Measurements from ENCODE around the gene EEF1A2. TPM values are rescaled to one million over a fixed set of nuclear protein-coding genes. Genes with fewer than 3 reads are reported as not detected.

Gene EEF1A2
- total RNA-seq, 2 experiments from 2014 or later, result 0.12 to 0.17 TPM

- no peak for DNase-seq
- ChIA-PET CTCF (interaction anchor here (1.5 kb wide), 1 partner anchor 70 kb away, joined by 3 read pairs; no protein-coding TSS in a partner anchor), POLR2A (no interaction called here)
- no peaks in the 10 kb centered on the region for H3K27me3 Mint-ChIP-seq
- peaks cover 10% of the 10 kb centered on the region for H3K4me1 Mint-ChIP-seq
- no peaks in the 10 kb centered on the region for H3K9me3 Mint-ChIP-seq
- H3K27ac Mint-ChIP-seq, result no peak overlapping the region
- no peaks in the 10 kb centered on the region for H3K36me3 Mint-ChIP-seq (ENCODE audit: low read depth)
- no peak overlapping the region for H3K4me3 Mint-ChIP-seq
Observed at GRCh38 chr20:63541371-63541770, 42.5 kb upstream of the EEF1A2 start.

- Mint-ChIP-seq H3K27me3 (no peaks in the 10 kb centered on the region), H3K9me3 (no peaks in the 10 kb centered on the region), H3K4me1 (peaks cover 12% of the 10 kb centered on the region), H3K4me3 (no peak overlapping the region), H3K36me3 (ENCODE audit: low read depth) (no peaks in the 10 kb centered on the region), H3K27ac (peak overlapping the region; percentile 31)
- ChIA-PET POLR2A (no interaction called here), CTCF (interaction anchor here (1.5 kb wide), 1 partner anchor 71 kb away, joined by 3 read pairs; no protein-coding TSS in a partner anchor)
- no peak for DNase-seq
Observed at GRCh38 chr20:63540417-63541186, 41.7 kb upstream of the EEF1A2 start.

DNA sequence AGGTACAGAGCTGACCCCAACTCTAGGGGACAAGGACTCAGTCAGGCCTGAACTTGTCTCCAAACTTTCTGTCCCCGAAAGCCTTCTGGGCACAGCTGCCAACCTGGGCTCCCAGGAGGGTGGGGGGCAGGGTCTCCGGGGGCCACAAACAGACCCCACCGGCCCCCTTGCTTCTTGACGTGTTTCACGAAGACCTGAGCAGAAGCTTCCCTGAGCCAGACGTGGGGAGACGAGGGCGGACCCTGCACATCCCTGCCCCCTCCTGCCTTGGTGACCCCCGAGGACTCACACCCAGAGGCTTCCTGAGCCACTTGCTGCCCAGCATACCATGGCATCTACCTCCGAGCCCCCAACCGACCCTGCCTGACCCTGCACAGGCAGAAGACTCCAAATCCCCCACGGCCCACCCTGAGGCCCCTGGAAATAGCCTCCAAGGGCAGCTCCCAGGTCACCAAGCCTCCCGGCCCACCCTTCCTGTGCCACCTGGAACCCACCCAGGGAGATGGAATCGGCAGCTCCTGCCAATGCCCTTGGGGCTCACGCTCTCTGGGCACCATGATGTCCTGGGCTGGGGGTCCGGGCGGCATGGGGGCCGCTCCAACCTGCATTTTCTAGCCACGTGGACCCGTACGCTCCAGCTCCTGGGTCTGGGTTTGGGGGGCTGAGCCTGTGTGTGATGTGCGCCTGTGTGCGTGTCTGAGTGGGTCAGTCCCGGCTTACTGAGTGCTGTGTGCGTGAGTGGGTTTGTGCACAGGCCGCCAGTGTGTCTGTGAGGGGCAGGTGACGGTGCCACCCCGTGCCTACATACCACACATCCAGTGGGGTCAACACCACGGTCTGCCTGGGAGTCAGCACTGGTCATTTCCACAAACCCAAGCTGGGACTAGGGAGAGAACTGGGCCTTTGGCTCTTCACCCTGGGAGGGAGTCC is 40.8 kb upstream of the EEF1A2 start:
- Mint-ChIP-seq H3K9me3 (no peaks in the 10 kb centered on the region), H3K27me3 (no peaks in the 10 kb centered on the region), H3K27ac (peak overlapping the region; percentile 64), H3K4me1 (peaks cover 12% of the 10 kb centered on the region), H3K36me3 (ENCODE audit: low read depth) (no peaks in the 10 kb centered on the region), H3K4me3 (no peak overlapping the region)
- CTCF ChIA-PET, result interaction anchor here (0.7 to 4.2 kb wide), 7 partner anchors 12 to 440 kb away, joined by 3 to 41 read pairs (median 10); partner anchors contain the start of genes FNDC11, PRPF6 and SAMD10
- DNase-seq, result no peak
- POLR2A ChIA-PET, result no interaction called here

GRCh38 chr20:63539092-63539430 is 40.2 kb upstream of the EEF1A2 start:
- ChIA-PET POLR2A (no interaction called here), CTCF (interaction anchor here (0.5 to 4.2 kb wide), 13 partner anchors 7 to 583 kb away, joined by 3 to 41 read pairs (median 6); partner anchors contain the start of genes FNDC11, PRPF6 and SAMD10)
- peak overlapping the region; percentile 19 for H3K27ac Mint-ChIP-seq
- H3K36me3 Mint-ChIP-seq (ENCODE audit: low read depth), result no peaks in the 10 kb centered on the region
- H3K9me3 Mint-ChIP-seq, result no peaks in the 10 kb centered on the region
- peaks cover 12% of the 10 kb centered on the region for H3K4me1 Mint-ChIP-seq
- no peaks in the 10 kb centered on the region for H3K27me3 Mint-ChIP-seq
- no peak for DNase-seq
- no peak overlapping the region for H3K4me3 Mint-ChIP-seq

- Mint-ChIP-seq H3K9me3 (no peaks in the 10 kb centered on the region), H3K4me1 (peaks cover 12% of the 10 kb centered on the region), H3K4me3 (peak overlapping the region; percentile 70), H3K27ac (peak overlapping the region; percentile 90), H3K27me3 (no peaks in the 10 kb centered on the region), H3K36me3 (ENCODE audit: low read depth) (no peaks in the 10 kb centered on the region)
- ChIA-PET CTCF (interaction anchor here (0.5 to 4.2 kb wide), 36 partner anchors 8 to 747 kb away, joined by 3 to 41 read pairs (median 6); partner anchors contain the start of genes ARFRP1, FNDC11, GMEB2 and HELZ2), POLR2A (no interaction called here)
- DNase-seq, result no peak
Observed at GRCh38 chr20:63538204-63539091, 39.6 kb upstream of the EEF1A2 start.

- H3K4me3 Mint-ChIP-seq, result peak overlapping the region; percentile 70
- peaks cover 12% of the 10 kb centered on the region for H3K4me1 Mint-ChIP-seq
- DNase-seq, result peak; percentile 94
- H3K9me3 Mint-ChIP-seq, result no peaks in the 10 kb centered on the region
- H3K36me3 Mint-ChIP-seq (ENCODE audit: low read depth), result no peaks in the 10 kb centered on the region
- CTCF ChIA-PET, result interaction anchor here (0.6 to 4.2 kb wide), 59 partner anchors 8 to 748 kb away, joined by 3 to 41 read pairs (median 4); partner anchors contain the start of genes ARFRP1, FNDC11, GMEB2 and HELZ2
- H3K27me3 Mint-ChIP-seq, result no peaks in the 10 kb centered on the region
- peak overlapping the region; percentile 90 for H3K27ac Mint-ChIP-seq
- POLR2A ChIA-PET, result no interaction called here
Observed at GRCh38 chr20:63537525-63538203, 38.8 kb upstream of the EEF1A2 start.

GRCh38 chr20:63536997-63537524 is 38.2 kb upstream of the EEF1A2 start, which contains the start of gene PTK6:
Gene PTK6, minus strand, starts transcription at chr20:63537376. Its CDS starts 62 bp downstream, at chr20:63537314.
- H3K9me3 Mint-ChIP-seq, result no peaks in the 10 kb centered on the region
- H3K4me3 Mint-ChIP-seq, result peak within 1 kb of the TSS; percentile 70
- ChIA-PET POLR2A (no interaction called here), CTCF (interaction anchor here (0.6 to 4.2 kb wide), 56 partner anchors 8 to 749 kb away, joined by 3 to 41 read pairs (median 4); partner anchors contain the start of genes ARFRP1, FNDC11, GMEB2 and HELZ2)
- H3K36me3 Mint-ChIP-seq (ENCODE audit: low read depth), result no peaks in the 10 kb centered on the region
- H3K27me3 Mint-ChIP-seq, result no peaks in the 10 kb centered on the region
- H3K4me1 Mint-ChIP-seq, result peaks cover 12% of the 10 kb centered on the region
- peak within 1 kb of the TSS; percentile 90 for H3K27ac Mint-ChIP-seq
- peak; percentile 43 for DNase-seq

GRCh38 chr20:63536241-63536977 is 37.5 kb upstream of the EEF1A2 start:
- Mint-ChIP-seq H3K36me3 (ENCODE audit: low read depth) (no peaks in the 10 kb centered on the region), H3K9me3 (no peaks in the 10 kb centered on the region), H3K27me3 (no peaks in the 10 kb centered on the region), H3K4me1 (peaks cover 12% of the 10 kb centered on the region), H3K27ac (peak overlapping the region; percentile 14), H3K4me3 (no peak overlapping the region)
- DNase-seq, result no peak
- ChIA-PET CTCF (interaction anchor here (0.8 to 4.2 kb wide), 12 partner anchors 15 to 749 kb away, joined by 3 to 41 read pairs (median 5); partner anchors contain the start of genes PPDPF and RTEL1), POLR2A (no interaction called here)

GRCh38 chr20:63534831-63535651 is 36.2 kb upstream of the EEF1A2 start:
- no peak overlapping the region for H3K4me3 Mint-ChIP-seq
- peak overlapping the region; percentile 41 for H3K27ac Mint-ChIP-seq
- H3K27me3 Mint-ChIP-seq, result no peaks in the 10 kb centered on the region
- DNase-seq, result peak; percentile 5
- no peaks in the 10 kb centered on the region for H3K36me3 Mint-ChIP-seq (ENCODE audit: low read depth)
- H3K4me1 Mint-ChIP-seq, result peaks cover 12% of the 10 kb centered on the region
- no peaks in the 10 kb centered on the region for H3K9me3 Mint-ChIP-seq
- CTCF ChIA-PET, result interaction anchor here (0.6 to 1.3 kb wide), 2 partner anchors 14 to 336 kb away, joined by 3 to 4 read pairs; partner anchors contain the start of gene PPDPF
- POLR2A ChIA-PET, result no interaction called here

GRCh38 chr20:63534427-63534830 is 35.5 kb upstream of the EEF1A2 start:
- Mint-ChIP-seq H3K36me3 (ENCODE audit: low read depth) (no peaks in the 10 kb centered on the region), H3K9me3 (no peaks in the 10 kb centered on the region), H3K27ac (no peak overlapping the region), H3K4me3 (no peak overlapping the region), H3K4me1 (peaks cover 12% of the 10 kb centered on the region), H3K27me3 (no peaks in the 10 kb centered on the region)
- POLR2A ChIA-PET, result no interaction called here
- CTCF ChIA-PET, result interaction anchor here (0.6 to 1.3 kb wide), 2 partner anchors 13 to 336 kb away, joined by 3 to 4 read pairs; partner anchors contain the start of gene PPDPF
- peak; percentile 5 for DNase-seq
